CMK (cell line): ENCODE results near the gene KRT12.
"Not testable (repeated sequence)": the region's sequence is repeated elsewhere in the genome, so short reads cannot be mapped to it uniquely, and the experiment has no call there.

Source experiments
- DNase-seq: peaks from one replicate; pipeline ENCODE4 v3.0.0-alpha.2; 2010; ENCODE audit warnings: low read depth

KRT12 gene

GRCh38 chr17:40883626-40884334 lies 16.8 kb upstream of the KRT12 start:
- DNase-seq, result no peak

DNA sequence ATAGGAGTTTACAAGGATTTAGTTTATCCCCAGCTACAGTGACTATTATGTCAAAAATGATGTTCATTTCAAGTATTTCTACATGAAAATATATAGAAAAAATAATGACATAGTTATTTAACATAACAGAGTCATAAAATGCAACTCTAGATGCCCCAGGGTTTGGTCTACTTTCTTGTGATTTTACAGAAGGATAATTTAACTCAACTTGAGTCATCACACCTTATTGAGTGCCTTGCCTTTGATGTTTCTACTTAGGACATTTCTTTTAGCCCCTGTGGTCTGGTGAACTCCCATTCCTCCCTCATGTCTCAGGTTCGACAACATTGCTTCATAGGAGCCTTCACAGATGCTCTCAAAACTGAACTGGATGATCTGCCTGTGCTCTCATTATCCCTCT lies 16.0 kb upstream of the KRT12 start:
- no peak for DNase-seq

- no peak for DNase-seq
Measured at GRCh38 chr17:40879026-40879425, 12.0 kb upstream of the KRT12 start.

DNA sequence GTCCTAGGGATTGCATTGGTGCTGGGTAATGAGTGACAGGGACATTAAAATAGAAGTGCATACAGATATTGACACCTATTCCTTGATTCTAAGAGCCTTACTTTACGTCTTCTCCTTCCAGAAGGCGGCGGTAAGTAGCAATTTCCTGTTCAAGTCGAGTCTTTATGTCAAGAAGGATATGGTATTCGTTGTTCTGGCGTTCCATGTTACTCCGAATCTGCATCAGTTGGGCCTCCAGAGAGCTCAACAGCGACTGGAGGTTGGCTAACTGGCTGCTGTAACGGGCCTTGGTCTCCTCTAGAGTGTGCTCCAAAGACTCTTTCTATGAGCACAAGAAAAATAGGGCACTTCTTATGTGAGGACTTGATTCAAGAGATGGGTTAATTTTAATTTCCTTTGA lies 11.0 kb upstream of the KRT12 start:
- no peak for DNase-seq

DNA sequence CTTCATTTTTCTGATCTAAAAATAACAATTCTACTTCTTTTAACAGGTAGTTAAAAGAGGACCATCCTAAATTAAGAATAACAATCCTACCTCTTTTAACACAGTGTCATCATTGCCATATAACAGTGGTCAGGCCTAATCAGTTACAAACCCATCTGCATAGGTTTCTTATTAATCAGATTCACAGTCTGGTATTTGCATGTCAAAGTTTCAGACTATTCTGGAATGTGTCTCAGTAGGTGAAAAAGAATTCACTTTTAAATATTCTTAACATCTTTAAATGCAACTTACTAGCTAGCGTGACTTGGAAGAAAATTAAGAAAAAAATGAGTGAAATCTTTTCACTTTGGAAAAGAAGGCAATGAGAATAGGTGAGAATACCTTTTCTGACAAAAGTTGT lies 6.8 kb upstream of the KRT12 start:
- DNase-seq, result no peak

- DNase-seq, result no peak
Measured at GRCh38 chr17:40873255-40873654, 6.2 kb upstream of the KRT12 start.

DNA sequence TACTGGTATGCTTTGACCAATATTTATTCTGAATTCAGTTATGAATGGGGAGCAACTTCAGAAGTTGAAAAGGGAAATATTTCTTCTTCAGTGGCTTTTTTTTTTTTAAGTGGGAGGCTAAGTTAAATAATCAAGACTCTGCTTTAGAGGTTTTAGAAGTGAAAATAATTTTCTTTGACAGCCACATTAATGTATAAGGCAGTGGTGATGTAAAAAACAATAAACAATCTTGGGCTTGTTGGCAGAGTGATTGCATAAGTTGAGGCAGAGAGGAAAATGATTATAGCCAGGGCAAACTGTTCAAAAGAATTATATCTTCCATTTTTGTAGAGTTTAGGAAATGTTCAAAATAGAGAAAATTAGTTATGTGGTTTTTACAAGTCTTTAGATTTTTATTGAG lies 5.4 kb upstream of the KRT12 start:
- no peak for DNase-seq

DNA sequence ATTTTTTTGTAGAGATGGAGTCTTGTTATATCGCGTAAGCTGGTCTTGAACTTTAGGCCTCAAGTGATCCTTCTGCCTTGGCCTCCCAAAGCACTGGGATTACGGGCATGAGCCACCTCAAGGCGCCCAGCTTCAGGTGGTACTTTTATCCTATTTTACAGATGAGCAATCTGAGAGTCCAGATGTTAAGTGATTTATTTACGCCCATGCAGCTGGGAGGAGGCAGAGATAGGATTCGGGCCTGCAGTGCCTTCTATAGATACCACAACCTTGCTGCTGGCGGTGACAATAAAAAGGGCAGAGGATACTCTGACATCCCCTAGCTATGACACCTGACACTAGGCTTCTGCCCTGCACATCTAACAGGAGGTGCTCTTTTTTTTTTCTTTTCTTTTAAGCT lies 4.3 kb upstream of the KRT12 start:
- no peak for DNase-seq

DNA sequence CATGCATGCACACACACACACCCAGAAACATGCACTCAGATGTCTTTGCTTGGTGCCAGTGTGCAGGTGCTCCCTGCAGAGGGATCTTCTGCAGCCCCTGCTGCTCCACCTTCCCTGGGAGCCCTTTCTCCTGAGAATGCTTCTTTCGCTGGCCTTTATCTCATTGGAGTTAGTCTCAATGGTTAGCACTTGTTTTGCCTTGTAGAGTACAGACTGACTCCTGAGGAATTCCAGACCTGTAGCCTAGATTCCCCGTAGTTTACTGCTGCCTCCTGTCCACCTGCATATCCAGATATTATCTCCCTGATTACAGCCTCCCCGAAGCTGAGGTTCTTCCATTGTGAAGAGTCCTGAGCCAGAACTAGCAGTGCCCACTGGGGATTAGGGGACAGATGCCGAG lies 3.1 kb upstream of the KRT12 start:
- no peak for DNase-seq

- no peak for DNase-seq
Measured at GRCh38 chr17:40864661-40865390, 2.2 kb downstream of the KRT12 start.

GRCh38 chr17:40862985-40863733 lies 3.9 kb downstream of the KRT12 start:
- no peak for DNase-seq

GRCh38 chr17:40859536-40859935 lies 7.5 kb downstream of the KRT12 start:
- DNase-seq, result no peak

GRCh38 chr17:40858667-40859066 lies 8.4 kb downstream of the KRT12 start:
- DNase-seq, result not testable (repeated sequence)

DNA sequence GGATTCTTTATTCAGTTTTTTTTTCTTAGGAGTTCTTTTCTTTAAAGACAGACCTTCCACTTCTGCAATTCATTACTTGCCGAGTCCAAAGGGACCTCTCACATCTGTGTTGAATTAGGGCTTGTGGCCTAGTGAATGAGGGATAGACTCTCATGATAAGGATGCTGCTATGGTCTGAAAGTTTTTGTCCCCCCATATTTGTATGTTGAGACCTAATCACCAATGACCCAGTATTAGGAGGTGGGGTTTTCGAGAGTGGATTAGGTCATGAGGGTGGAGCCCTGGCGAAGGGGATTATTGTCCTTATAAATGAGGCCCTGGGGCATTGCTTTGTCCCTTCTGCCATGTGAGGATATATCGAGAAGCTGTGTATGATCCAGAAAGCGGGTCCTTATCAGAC lies 9.5 kb downstream of the KRT12 start:
- no peak for DNase-seq

GRCh38 chr17:40854175-40854814 lies 12.7 kb downstream of the KRT12 start:
- no peak for DNase-seq

DNA sequence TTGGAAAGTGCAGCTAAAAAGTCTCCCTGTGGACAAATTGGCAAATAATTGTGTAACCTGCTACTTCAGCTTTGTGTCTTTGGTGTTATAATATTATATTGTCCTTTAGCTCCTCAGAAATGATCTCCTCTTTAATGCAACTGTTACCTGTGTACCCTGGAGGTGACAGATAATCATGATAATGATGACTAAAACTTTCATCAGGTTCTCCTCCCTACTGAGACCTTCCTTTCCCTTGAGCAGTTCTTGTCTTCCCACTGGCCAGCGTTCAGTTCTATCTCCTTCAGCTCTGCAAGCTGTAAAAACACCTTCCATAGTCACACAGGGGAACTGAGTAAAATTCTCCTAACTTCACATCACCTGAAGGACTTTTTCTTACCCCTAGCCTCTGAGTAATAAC lies 14.7 kb downstream of the KRT12 start:
- DNase-seq, result no peak

DNA sequence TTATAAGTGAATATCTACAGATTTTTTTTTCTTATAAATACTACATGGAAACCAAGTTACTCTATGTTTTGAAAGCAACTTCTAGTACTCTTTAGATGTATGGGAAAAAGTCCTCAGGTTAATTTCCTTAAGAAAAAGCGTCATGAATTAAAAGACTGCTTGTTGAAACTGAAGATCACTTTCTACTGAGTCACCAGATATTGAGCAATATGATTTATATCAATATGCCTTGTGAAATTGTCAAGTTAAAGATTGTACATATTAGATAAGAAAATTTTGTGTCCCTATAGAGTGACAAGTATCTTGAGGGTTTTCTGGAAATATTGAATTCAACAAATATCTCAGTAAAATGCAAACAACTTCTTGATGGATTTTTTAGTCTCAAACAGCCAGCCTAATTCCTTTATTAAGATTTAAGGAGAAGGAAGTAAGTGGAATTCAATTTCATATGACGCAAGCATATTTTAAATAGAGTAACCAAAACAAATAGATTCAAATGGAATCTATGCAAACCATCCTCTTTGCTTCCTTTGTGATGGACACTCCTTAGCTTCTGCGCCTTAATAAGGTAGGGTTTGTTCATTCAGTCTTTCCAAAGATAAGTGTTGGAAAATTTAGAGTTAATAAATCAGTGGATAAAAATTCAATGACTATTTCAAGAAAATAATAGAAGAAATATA lies 16.6 kb downstream of the KRT12 start:
- DNase-seq, result no peak

DNA sequence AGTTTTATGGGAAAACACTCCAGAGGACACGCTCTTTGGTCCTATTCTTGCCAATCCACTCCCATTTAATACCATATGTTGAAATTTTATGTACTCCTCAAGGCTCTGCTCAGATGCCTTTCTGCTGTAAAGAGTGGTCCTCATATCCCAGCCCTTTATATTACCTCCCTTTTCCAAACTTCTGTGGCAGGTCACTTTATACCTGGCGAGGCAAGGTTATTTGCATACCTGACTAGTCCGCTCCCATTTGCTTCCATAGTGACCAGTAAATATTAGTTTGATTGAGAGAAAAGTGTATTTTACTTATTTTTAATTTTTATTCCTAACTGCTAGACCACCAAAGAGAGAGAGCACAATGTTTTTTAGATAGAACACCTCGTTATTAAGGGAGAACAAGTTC lies 17.3 kb downstream of the KRT12 start:
- DNase-seq, result no peak

DNA sequence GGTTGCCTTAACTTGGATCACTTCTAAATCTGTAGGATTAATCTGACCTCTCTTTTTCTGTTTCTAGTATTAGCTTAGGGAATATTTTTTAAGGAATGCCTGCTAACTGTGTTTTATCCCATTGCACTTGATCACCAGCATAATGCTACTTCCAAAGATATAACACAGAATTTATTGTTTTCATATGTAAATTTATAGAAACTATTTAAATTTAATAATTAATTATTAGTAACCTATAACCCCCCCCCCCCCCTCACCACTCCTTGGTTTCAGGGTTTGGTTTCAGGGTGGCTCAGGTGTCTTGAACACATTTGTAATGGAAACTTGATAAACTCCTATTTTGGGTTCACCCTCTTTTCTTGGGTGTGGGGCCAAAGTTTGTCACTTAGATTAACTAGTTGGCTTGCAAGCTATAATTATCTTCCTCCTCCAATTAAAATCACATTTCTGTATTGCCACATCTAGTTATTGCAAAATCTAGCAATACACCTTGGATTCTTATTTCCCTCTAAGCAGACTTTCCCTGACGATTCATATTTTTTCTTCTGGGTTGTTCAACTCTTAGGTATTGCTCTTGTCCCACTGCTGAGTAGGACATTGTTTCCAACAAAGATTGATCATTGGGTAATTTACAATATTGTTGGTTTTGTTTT lies 18.3 kb downstream of the KRT12 start:
- DNase-seq, result no peak

GRCh38 chr17:40846515-40847144 lies 20.4 kb downstream of the KRT12 start:
- no peak for DNase-seq

DNA sequence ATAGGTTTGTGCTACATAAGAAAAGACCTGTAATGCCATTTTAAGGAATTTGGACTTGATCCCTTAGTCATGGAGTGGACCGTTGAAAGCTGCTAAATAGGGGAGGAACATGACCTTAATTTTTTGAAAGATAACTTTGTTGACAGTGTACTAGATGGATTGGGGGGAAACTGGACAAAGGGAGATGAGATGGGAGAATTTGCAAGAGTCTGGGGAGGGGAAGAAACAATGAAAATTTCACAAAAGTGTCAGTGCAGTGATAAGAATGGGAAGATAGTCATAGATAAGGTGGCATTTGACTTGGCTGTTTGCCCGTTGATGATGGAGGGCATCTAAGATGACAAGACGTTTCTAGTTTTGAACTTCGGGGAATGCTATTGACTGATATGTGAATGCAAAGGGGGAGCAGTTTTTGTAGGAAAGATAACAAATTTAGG lies 22.3 kb downstream of the KRT12 start:
- DNase-seq, result no peak
